Colonic mucosa (tissue), 4 donors: Measurements from ENCODE around the gene FMNL2. TPM values are rescaled to one million over a fixed set of nuclear protein-coding genes. Genes with fewer than 3 reads are reported as not detected.

Experiments used
- DNase-seq: peaks from one replicate; pipeline ENCODE4 v3.0.0-alpha.2; 2020
- H3K27ac ChIP-seq: fragments of 200-600 bp; one replicate; pipeline ENCODE4 v1.8.0; 2021
- H3K27me3 ChIP-seq: fragments of 200-600 bp; one replicate; pipeline ENCODE4 v1.8.0; 2021
- H3K36me3 ChIP-seq: fragments of 200-600 bp; one replicate; pipeline ENCODE4 v1.8.0; 2021
- H3K4me1 ChIP-seq: fragments of 200-600 bp; one replicate; pipeline ENCODE4 v1.8.0; 2021; ENCODE audit warnings: mild to moderate bottlenecking
- H3K4me3 ChIP-seq: fragments of 200-600 bp; one replicate; pipeline ENCODE4 v1.8.0; 2021
- H3K9ac ChIP-seq, 2 donors: one replicate each; pipeline ENCODE4 v1.7.0; 2013; ENCODE audit warnings: control low read depth in 2 of 2, low read depth in 2 of 2, low read length in 2 of 2
- H3K9me3 ChIP-seq: fragments of 200-600 bp; one replicate; pipeline ENCODE4 v1.8.0; 2021
- intact Hi-C: fragments of 100-400 bp; cut with DNase I; formaldehyde crosslinking; loops from one replicate; pipeline ENCODE4 v1.14.1; 2022
- total RNA-seq, 2 donors: library from RNA; stranded (reverse); fragmentation: NEBNext Ultra II Directional in 1 of 2; extraction: Animal tissue kit (Norgen Biotek cat#: 25700) in 1 of 2; gene quantifications; one replicate each; pipeline ENCODE4 v1.2.1, GENCODE V29; 2021
- TF ChIP-seq, protein P1 (sequence below): fragments of 200-600 bp; IDR thresholded peaks from one replicate; pipeline ENCODE4 v1.8.0; 2022; ENCODE audit warnings: antibody characterized with exemption, mild to moderate bottlenecking
- donor health status: healthy.
- donor health status: DM: no; HTN: no; CAD: no.
- donor health status: DM: no; HTN: no; CAD: no.

FMNL2 gene
- total RNA-seq, 2 donors from 2014 or later, result 10.6 to 17.5 TPM

DNA sequence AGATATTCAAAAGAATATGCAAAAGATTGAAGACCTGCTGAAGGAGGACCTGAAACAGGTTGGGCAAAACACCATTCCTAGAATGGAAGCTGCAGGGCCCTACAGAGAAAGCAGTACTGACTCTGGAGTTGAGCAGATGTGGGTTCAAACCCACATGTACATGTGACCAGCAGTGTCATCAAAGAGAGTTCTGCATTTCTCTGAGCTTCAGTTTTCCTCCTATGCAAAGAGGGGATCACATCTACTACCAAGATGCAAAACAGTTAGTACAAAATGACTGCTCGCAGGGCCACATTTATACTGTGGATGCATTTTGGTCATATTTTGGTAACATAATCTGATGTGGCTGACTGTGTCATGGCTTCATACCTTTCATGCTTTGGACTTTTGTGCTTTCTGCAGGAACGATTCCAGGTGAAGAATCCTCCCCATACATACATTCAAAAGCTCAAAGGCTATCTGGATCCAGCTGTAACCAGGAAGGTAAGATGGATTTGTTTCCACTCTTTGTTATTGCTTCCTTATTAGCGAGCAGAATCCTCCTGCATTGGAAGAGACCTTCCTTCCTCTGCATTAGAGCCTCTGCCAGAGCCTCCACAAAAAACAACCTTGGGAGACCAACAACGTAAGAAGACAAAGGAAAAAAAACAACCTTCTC lies 207.5 kb downstream of the FMNL2 start:
- peak; percentile 20 for DNase-seq
- Histone ChIP-seq H3K4me1 (no peaks in the 10 kb centered on the region), H3K9me3 (no peaks in the 10 kb centered on the region), H3K9ac (no peak overlapping the region), H3K4me3 (no peak overlapping the region), H3K27me3 (no peaks in the 10 kb centered on the region), H3K36me3 (no peaks in the 10 kb centered on the region), H3K27ac (peak overlapping the region; percentile 17)
- TF ChIP-seq, protein P1, sequence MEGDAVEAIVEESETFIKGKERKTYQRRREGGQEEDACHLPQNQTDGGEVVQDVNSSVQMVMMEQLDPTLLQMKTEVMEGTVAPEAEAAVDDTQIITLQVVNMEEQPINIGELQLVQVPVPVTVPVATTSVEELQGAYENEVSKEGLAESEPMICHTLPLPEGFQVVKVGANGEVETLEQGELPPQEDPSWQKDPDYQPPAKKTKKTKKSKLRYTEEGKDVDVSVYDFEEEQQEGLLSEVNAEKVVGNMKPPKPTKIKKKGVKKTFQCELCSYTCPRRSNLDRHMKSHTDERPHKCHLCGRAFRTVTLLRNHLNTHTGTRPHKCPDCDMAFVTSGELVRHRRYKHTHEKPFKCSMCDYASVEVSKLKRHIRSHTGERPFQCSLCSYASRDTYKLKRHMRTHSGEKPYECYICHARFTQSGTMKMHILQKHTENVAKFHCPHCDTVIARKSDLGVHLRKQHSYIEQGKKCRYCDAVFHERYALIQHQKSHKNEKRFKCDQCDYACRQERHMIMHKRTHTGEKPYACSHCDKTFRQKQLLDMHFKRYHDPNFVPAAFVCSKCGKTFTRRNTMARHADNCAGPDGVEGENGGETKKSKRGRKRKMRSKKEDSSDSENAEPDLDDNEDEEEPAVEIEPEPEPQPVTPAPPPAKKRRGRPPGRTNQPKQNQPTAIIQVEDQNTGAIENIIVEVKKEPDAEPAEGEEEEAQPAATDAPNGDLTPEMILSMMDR, result no peak
- intact Hi-C loops, result no loop called here

GRCh38 chr2:152542995-152543481 lies 208.1 kb downstream of the FMNL2 start:
- Histone ChIP-seq H3K4me1 (no peaks in the 10 kb centered on the region), H3K27me3 (no peaks in the 10 kb centered on the region), H3K36me3 (no peaks in the 10 kb centered on the region), H3K4me3 (no peak overlapping the region), H3K9ac (no peak overlapping the region), H3K27ac (peak overlapping the region; percentile 17), H3K9me3 (no peaks in the 10 kb centered on the region)
- intact Hi-C loops, result no loop called here
- TF ChIP-seq, protein P1, result no peak
- DNase-seq, result no peak

DNA sequence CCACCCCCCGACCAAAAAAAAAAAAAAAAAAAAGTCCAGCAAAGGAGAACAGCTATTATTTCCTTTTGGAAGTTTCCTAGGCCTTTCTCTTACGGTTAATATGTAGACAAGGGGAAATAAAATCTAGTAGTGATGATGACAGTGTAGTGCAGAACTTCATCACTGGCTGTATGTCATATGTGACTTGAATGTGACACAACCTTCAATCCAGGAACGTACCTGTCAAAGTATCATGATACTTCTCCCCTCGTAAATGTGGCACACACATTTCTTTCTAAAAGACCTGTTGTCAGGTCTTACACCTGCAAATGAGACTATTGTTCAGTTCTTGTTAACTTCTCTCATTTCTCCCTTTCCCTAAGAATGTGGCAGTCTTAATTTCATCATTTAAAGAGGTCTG lies 208.7 kb downstream of the FMNL2 start:
- Histone ChIP-seq H3K9ac (no peak overlapping the region), H3K27me3 (no peaks in the 10 kb centered on the region), H3K27ac (no peak overlapping the region), H3K36me3 (no peaks in the 10 kb centered on the region), H3K4me1 (no peaks in the 10 kb centered on the region), H3K9me3 (no peaks in the 10 kb centered on the region), H3K4me3 (no peak overlapping the region)
- TF ChIP-seq, protein P1, result no peak
- no peak for DNase-seq
- intact Hi-C loops, result no loop called here

DNA sequence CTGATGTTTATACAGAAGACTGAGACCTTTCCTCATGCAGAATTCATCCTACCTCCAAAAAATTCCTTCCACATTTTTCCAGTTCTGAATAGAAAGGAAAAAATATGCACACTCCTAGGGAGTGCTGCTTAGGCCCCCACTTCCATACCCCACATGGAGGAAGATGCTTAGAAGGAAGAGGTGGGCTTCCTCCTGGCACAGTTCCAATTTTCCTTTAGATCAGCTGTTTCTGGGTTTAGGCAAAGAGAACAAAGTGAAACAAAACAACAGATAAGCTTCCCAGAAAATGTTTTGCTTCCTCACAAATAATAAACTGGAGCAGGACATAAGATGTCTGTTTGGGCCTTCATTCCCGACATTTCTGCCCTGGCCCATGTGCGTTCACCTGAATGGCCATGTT lies 209.7 kb downstream of the FMNL2 start:
- no peak for DNase-seq
- Histone ChIP-seq H3K4me3 (no peak overlapping the region), H3K27ac (no peak overlapping the region), H3K27me3 (no peaks in the 10 kb centered on the region), H3K9me3 (no peaks in the 10 kb centered on the region), H3K9ac (no peak overlapping the region), H3K4me1 (no peaks in the 10 kb centered on the region), H3K36me3 (no peaks in the 10 kb centered on the region)
- TF ChIP-seq, protein P1, result no peak
- intact Hi-C loops, result no loop called here

- no peaks in the 10 kb centered on the region for H3K4me1 ChIP-seq
- no peak overlapping the region for H3K4me3 ChIP-seq
- DNase-seq, result peak; percentile 25
- no peak overlapping the region for H3K27ac ChIP-seq
- H3K9me3 ChIP-seq, result no peaks in the 10 kb centered on the region
- intact Hi-C loops, result no loop called here
- TF ChIP-seq, protein P1, result no peak
- no peaks in the 10 kb centered on the region for H3K36me3 ChIP-seq
- H3K9ac ChIP-seq, result no peak overlapping the region
- H3K27me3 ChIP-seq, result no peaks in the 10 kb centered on the region
Observed at GRCh38 chr2:152546230-152546837, 211.4 kb downstream of the FMNL2 start.
